H9 (cell line): Measurements from ENCODE around the gene MYO10. TPM values are rescaled to one million over a fixed set of nuclear protein-coding genes. Genes with fewer than 3 reads are reported as not detected.

Experiments used
- DNase-seq: peaks from one replicate; pipeline ENCODE4 v3.0.0-alpha.2; 2017
- H2AFZ ChIP-seq: one replicate; pipeline ENCODE4 v1.6.1; 2013; ENCODE audit warnings: mild to moderate bottlenecking, low read length, control low read depth, moderate library complexity
- H2AK5ac ChIP-seq: 2 replicates; pipeline ENCODE4 v1.6.1; 2013; ENCODE audit warnings: low read length, control low read depth, mixed read lengths; ENCODE audit not compliant: insufficient read length
- H2BK120ac ChIP-seq: one replicate; pipeline ENCODE4 v1.6.1; 2013; ENCODE audit warnings: low read depth, mild to moderate bottlenecking, low read length, control low read depth, inconsistent platforms; ENCODE audit not compliant: poor library complexity, severe bottlenecking
- H2BK12ac ChIP-seq: 2 replicates; pipeline ENCODE4 v1.6.1; 2013; ENCODE audit warnings: low read length, control low read depth, mixed read lengths, low read depth; ENCODE audit not compliant: insufficient read length
- H2BK15ac ChIP-seq: 2 replicates; pipeline ENCODE4 v1.6.1; 2013; ENCODE audit warnings: low read depth, low read length, control low read depth
- H2BK20ac ChIP-seq: one replicate; pipeline ENCODE4 v1.6.1; 2013; ENCODE audit warnings: low read depth, mild to moderate bottlenecking, low read length, control low read depth, inconsistent platforms; ENCODE audit not compliant: poor library complexity, severe bottlenecking
- H2BK5ac ChIP-seq: 2 replicates; pipeline ENCODE4 v1.6.1; 2013; ENCODE audit warnings: low read length, control low read depth, mixed read lengths; ENCODE audit not compliant: insufficient read length
- H3K14ac ChIP-seq: 2 replicates; pipeline ENCODE4 v1.6.1; 2013; ENCODE audit warnings: low read length, control low read depth; ENCODE audit not compliant: insufficient read depth
- H3K18ac ChIP-seq: 2 replicates; pipeline ENCODE4 v1.6.1; 2013; ENCODE audit warnings: low read depth, mild to moderate bottlenecking, mixed read lengths, low read length, control low read depth; ENCODE audit not compliant: insufficient read length
- H3K23ac ChIP-seq: 2 replicates; pipeline ENCODE4 v1.6.1; 2013; ENCODE audit warnings: low read length, control low read depth, mixed read lengths, low read depth; ENCODE audit not compliant: insufficient read length
- H3K23me2 ChIP-seq: 2 replicates; pipeline ENCODE4 v1.6.1; 2013; ENCODE audit warnings: low read depth, mild to moderate bottlenecking, mixed read lengths, low read length, control low read depth; ENCODE audit not compliant: insufficient read length, poor library complexity, severe bottlenecking
- H3K27ac ChIP-seq: 2 replicates; pipeline ENCODE4 v1.5.1; 2013; ENCODE audit warnings: low read length, control low read depth, mixed read lengths, low read depth; ENCODE audit not compliant: insufficient read length
- H3K27me3 ChIP-seq: 2 replicates; pipeline ENCODE4 v1.6.1; 2013; ENCODE audit warnings: low read length, control low read depth, inconsistent platforms; ENCODE audit not compliant: insufficient read depth
- H3K4ac ChIP-seq: 2 replicates; pipeline ENCODE4 v1.6.1; 2013; ENCODE audit warnings: low read depth, mild to moderate bottlenecking, control low read depth, inconsistent platforms, low read length, moderate library complexity
- H3K4me1 ChIP-seq: 2 replicates; pipeline ENCODE4 v1.6.1; 2013; ENCODE audit warnings: low read length, control low read depth, inconsistent platforms; ENCODE audit not compliant: insufficient read depth
- H3K4me2 ChIP-seq: 2 replicates; pipeline ENCODE4 v1.6.1; 2013; ENCODE audit warnings: low read length, control low read depth, mixed read lengths; ENCODE audit not compliant: insufficient read length, insufficient read depth
- H3K56ac ChIP-seq: 2 replicates; pipeline ENCODE4 v1.6.1; 2013; ENCODE audit warnings: low read depth, mild to moderate bottlenecking, mixed read lengths, low read length, control low read depth; ENCODE audit not compliant: insufficient read length
- H3K79me1 ChIP-seq: 2 replicates; pipeline ENCODE4 v1.6.1; 2013; ENCODE audit warnings: low read depth, mild to moderate bottlenecking, moderate library complexity, low read length, control low read depth, inconsistent platforms; ENCODE audit not compliant: insufficient read depth, poor library complexity, severe bottlenecking
- H3K79me2 ChIP-seq: 2 replicates; pipeline ENCODE4 v1.6.1; 2013; ENCODE audit warnings: low read length, control low read depth, inconsistent platforms; ENCODE audit not compliant: insufficient read depth
- H3K9ac ChIP-seq: 2 replicates; pipeline ENCODE4 v1.6.1; 2013; ENCODE audit warnings: low read length, control low read depth, mixed read lengths; ENCODE audit not compliant: insufficient read length; ENCODE audit errors: extremely low read depth
- H3K9me3 ChIP-seq: one replicate; pipeline ENCODE4 v1.6.1; 2013; ENCODE audit warnings: low read depth, low read length, inconsistent platforms; ENCODE audit not compliant: control insufficient read depth
- H3T11ph ChIP-seq: one replicate; pipeline ENCODE4 v1.6.1; 2013; ENCODE audit warnings: mild to moderate bottlenecking, low read length, control low read depth, inconsistent platforms
- H4K20me1 ChIP-seq: one replicate; pipeline ENCODE4 v1.6.1; 2013; ENCODE audit not compliant: control insufficient read depth, insufficient read length, insufficient read depth
- H4K5ac ChIP-seq: 2 replicates; pipeline ENCODE4 v1.6.1; 2013; ENCODE audit warnings: low read depth, mild to moderate bottlenecking, mixed read lengths, low read length, control low read depth; ENCODE audit not compliant: insufficient read length
- H4K8ac ChIP-seq: replicated peaks from 2 replicates; pipeline ENCODE4 v1.6.1; 2013; ENCODE audit warnings: low read length, control low read depth, mixed read lengths, low read depth; ENCODE audit not compliant: insufficient read length
- H4K91ac ChIP-seq: 2 replicates; pipeline ENCODE4 v1.6.1; 2013; ENCODE audit warnings: low read depth, mild to moderate bottlenecking, moderate library complexity, mixed read lengths, low read length, control low read depth; ENCODE audit not compliant: insufficient read length
- H3K27ac Mint-ChIP-seq, 3 experiments: 2 replicates in 2 of 3; 3 replicates in 1 of 3; pipeline ENCODE4 v1.8.0; 2020 to 2021; ENCODE audit warnings: mixed read lengths in 3 of 3, mild to moderate bottlenecking in 1 of 3, moderate library complexity in 1 of 3
- H3K27me3 Mint-ChIP-seq: 2 replicates; pipeline ENCODE4 v1.8.0; 2021; ENCODE audit warnings: low read depth, mild to moderate bottlenecking, moderate library complexity, mixed read lengths
- H3K36me3 Mint-ChIP-seq, 3 experiments: 2 replicates in 2 of 3; 3 replicates in 1 of 3; pipeline ENCODE4 v1.8.0; 2020 to 2021; ENCODE audit warnings: low read depth in 3 of 3, mixed read lengths in 3 of 3; ENCODE audit not compliant: insufficient read depth in 1 of 3
- H3K4me1 Mint-ChIP-seq, 2 experiments: 2 replicates each; pipeline ENCODE4 v1.8.0; 2020; ENCODE audit warnings: mixed read lengths in 2 of 2
- H3K4me3 Mint-ChIP-seq, 2 experiments: 2 replicates in 1 of 2; 3 replicates in 1 of 2; pipeline ENCODE4 v1.8.0; 2020 to 2021; ENCODE audit warnings: mild to moderate bottlenecking in 2 of 2, mixed read lengths in 2 of 2, moderate library complexity in 1 of 2
- H3K9me3 Mint-ChIP-seq, 2 experiments: 2 replicates in 1 of 2; 3 replicates in 1 of 2; pipeline ENCODE4 v1.8.0; 2020; ENCODE audit warnings: mild to moderate bottlenecking in 2 of 2, mixed read lengths in 2 of 2, moderate library complexity in 1 of 2
- CTCF ChIP-seq: fragments of 200-600 bp; sonication (generic); conservative IDR thresholded peaks from 3 replicates; pipeline ENCODE4 v1.8.0; 2021; ENCODE audit warnings: antibody characterized with exemption, mild to moderate bottlenecking
- WGBS: extraction: QIAGEN DNeasy Blood & Tissue Kit; methylation state at CpG from one replicate; pipeline ENCODE4 v1.1.7; 2013; ENCODE audit warnings: missing lambda C conversion rate, low lambda C conversion rate, mixed read lengths; ENCODE audit not compliant: insufficient read length; ENCODE audit errors: extremely low coverage; 5-methylcytosine and 5-hydroxymethylcytosine counted together
- total RNA-seq: library from RNA; stranded (reverse); gene quantifications from 2 replicates; pipeline ENCODE4 v1.2.1, GENCODE V29; 2021

MYO10 gene
- total RNA-seq, 1 experiment from 2014 or later: 127 TPM

DNA sequence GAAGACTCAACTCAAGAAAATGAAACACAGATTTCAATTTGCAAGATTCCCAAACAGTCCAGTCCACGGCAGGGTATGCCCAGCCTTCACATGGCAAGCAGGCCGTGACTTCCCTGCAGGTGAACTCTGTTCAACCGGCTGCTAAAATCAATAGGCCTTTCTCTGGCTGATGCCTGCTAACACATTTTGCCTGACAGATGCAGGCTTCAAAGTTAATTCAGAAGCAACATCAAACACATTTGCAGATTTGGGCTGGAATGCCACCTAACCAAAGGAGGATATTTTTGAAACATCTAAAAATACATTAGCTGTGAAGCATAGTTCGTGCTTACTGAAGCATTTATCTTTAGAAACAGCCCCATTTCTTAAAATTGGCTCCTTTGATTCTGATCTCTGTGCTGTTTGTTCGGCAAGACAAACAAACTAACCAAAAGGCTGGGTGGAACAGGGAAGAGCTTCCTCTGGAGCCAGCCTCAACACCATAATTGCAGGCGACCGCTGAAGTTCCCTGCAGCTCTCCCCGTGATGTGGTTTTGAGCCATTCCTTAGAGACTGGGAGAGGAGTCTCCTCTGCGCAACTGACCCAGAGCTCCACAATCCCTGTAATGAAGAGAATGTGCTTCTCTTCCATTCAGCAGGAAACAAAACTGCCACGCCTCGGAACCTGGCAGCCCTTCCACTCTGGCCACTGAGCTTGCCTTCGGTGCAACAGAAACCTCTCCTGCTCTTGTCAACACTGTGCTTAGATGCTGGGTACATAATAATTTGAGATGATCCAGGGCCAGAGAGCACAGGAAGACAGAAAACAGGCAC is 126.5 kb downstream of the MYO10 start:
- no peak overlapping the region for H3K27ac ChIP-seq
- no peak overlapping the region for H3K23ac ChIP-seq
- no peak overlapping the region for H4K5ac ChIP-seq
- Mint-ChIP-seq H3K27ac (peak overlapping the region in 2 of 3 experiments; percentile 20 to 43; a peak in 4 of 7 replicates), H3K36me3 (peaks cover 0 to 3% (median 0%) of the 10 kb centered on the region in 3 experiments; a peak in 2 of 7 replicates), H3K27me3 (no peaks in the 10 kb centered on the region), H3K4me3 (no peak overlapping the region), H3K9me3 (no peaks in the 10 kb centered on the region), H3K4me1 (peaks cover 19 to 21% of the 10 kb centered on the region in 2 experiments)
- H3K79me1 ChIP-seq: peaks cover 2% of the 10 kb centered on the region
- no peak overlapping the region for H3T11ph ChIP-seq
- no peak overlapping the region for H3K56ac ChIP-seq
- no peak overlapping the region for H2AFZ ChIP-seq
- H4K8ac ChIP-seq: no peak overlapping the region
- no peaks in the 10 kb centered on the region for H3K9me3 ChIP-seq
- no peak overlapping the region for H3K4me2 ChIP-seq
- no peak overlapping the region for H3K18ac ChIP-seq
- H2AK5ac ChIP-seq: no peak overlapping the region
- H2BK15ac ChIP-seq: no peak overlapping the region
- H3K79me2 ChIP-seq: no peaks in the 10 kb centered on the region
- no CpG with 5 or more reads among the region's 12 CpGs for WGBS
- H3K27me3 ChIP-seq: no peaks in the 10 kb centered on the region
- H3K9ac ChIP-seq: no peak overlapping the region
- no peak overlapping the region for H2BK20ac ChIP-seq
- no peak for DNase-seq
- H3K14ac ChIP-seq: no peak overlapping the region
- H4K91ac ChIP-seq: no peak overlapping the region
- TF ChIP-seq CTCF: no peak
- peaks cover 3% of the 10 kb centered on the region; the same call in 1 of the 2 replicates for H3K4me1 ChIP-seq
- no peak overlapping the region for H2BK5ac ChIP-seq
- H3K4ac ChIP-seq: no peak overlapping the region
- H3K23me2 ChIP-seq: no peaks in the 10 kb centered on the region
- no peak overlapping the region for H2BK12ac ChIP-seq
- H4K20me1 ChIP-seq: no peaks in the 10 kb centered on the region
- no peak overlapping the region for H2BK120ac ChIP-seq
